Suppressor macrophage treated with lipopolysaccharide for 4 hours (primary cell): ENCODE data around the gene ITGA11.
A peak's percentile ranks its signal among the peaks of the same experiment; 100 is the strongest.

Experiments used
- DNase-seq: peaks from one replicate; pipeline ENCODE4 v3.0.0-alpha.2; 2020

ITGA11 gene

DNA sequence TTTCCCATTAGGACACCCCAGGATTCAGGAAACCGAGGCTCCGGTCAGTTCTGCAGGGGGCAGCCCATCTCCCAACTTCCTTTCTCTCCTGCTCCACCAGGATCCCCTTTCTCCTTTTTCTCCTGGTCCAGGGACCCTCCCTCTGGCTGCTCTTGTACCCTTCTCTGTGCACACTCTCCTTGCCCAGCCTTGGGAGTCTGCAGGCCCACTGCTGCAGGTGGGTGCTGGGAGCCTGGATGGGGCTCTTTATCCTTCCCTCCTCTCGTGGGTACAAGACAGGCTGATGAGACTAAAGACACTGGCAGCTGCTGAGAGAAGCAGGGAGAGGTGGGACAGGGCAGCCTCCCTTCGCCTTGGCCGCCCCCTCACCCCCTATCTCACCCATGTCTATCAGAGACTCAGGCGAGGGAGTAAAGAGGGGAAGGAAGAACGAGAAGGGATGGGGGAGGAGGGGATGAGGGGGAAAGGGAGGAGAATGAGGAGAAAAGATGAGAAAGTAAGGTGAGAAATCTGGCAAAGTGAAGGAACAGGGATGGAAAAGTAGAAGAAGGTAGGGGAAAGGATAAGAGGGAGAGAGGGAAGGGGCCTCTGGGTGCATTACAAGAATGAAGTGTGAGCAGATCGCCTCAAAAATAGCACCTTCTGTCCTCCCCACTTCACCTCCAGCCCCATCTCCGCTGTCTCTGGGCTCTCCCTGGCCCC lies 45.2 kb downstream of the ITGA11 start:
- DNase-seq = no peak

DNA sequence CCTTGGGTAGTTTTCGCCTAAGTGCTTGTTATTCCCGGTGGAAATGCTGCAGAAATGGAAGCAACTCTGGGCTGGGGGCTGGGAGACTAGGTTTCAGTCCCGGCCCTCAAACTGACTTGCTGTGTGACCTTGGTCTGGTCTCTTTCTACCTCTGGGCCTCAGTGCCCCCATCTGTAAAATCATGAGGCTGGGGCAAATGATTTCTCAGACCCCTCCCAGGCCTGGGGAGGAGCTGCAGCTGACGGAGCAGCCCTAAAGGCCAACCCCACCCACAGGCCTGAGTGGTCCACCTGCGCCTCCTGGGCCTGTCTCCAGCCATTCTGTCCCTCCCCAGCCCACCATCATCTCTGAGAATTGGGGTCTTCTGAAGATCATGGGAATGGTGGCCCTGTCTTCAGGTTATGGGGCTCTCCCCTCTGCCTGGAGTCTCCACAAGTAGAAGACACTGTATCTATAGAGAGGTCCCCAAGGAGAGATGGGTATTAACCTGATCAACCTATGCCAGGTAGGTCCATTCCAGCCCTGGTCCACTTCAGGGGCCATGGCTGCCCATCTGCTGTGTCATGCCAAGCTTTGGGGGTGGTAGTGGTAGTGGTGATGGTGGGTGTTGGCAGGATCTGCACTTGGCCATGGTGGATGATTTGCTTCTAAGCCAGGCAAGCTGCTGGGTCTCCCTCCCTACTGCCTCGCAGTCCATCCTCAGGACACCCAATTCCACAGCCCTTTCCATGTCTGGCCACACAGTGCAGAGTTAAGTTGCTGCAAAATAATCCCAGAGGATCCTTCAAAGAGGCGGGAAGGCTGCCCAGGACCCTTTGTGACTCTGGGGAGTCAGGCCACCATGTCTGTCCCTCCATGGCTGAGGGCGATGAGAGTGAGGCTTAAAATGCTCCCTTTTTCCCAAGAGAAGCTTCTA lies 46.0 kb downstream of the ITGA11 start:
- DNase-seq = no peak

DNA sequence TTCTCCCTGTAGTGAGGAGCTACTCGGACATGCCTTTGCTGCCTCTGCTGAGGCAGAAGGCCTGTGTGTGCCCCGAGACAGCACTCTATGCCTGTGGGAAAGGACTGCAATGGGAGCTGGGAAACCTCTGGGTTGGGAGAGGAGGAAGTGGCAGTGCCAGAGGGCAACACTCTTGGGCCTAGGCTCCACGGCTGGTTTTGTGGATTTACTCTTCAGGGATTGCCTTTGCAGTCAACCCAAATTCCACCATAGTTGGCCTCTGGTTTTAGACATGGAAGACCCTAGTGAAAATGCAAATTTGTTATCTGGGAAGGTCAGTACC lies 46.8 kb downstream of the ITGA11 start:
- DNase-seq = no peak

DNA sequence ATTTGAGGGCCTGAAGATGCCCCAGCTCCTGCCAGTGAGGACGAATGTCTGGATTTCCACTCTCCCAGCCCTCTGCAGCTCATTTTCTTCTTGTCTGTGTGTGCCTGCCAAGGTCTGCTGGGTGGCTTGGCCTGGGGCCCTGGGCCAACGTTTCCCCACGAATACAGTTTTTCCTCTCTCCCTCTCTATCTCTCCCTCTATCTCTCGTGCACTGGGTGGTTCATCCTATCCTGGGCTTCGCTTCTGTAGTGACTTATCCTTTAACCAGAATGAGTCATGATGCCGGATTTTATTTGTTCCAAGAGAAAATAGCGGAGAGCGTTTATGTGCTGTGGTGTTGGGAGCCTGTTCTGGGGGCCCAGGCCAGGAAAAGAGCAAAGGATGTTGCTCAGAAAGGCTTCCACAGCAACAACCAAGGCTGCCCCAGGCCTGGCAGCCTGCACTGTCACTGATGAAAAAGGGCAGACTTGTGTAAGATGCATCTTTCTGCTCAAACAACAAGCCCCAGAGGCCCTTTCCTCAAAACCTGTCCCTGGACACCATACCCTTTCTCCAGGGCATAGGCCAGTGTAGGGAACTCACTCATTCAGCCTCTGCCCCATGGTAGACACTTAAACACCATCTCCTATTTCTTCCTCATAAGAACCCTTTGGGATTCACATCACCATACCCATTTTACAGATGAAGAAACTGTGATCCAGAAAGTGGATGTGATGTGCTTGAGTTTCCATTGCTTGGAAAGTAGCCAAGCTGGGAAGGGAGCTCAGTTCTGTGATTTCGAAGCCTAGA lies 47.3 kb downstream of the ITGA11 start:
- DNase-seq = no peak

DNA sequence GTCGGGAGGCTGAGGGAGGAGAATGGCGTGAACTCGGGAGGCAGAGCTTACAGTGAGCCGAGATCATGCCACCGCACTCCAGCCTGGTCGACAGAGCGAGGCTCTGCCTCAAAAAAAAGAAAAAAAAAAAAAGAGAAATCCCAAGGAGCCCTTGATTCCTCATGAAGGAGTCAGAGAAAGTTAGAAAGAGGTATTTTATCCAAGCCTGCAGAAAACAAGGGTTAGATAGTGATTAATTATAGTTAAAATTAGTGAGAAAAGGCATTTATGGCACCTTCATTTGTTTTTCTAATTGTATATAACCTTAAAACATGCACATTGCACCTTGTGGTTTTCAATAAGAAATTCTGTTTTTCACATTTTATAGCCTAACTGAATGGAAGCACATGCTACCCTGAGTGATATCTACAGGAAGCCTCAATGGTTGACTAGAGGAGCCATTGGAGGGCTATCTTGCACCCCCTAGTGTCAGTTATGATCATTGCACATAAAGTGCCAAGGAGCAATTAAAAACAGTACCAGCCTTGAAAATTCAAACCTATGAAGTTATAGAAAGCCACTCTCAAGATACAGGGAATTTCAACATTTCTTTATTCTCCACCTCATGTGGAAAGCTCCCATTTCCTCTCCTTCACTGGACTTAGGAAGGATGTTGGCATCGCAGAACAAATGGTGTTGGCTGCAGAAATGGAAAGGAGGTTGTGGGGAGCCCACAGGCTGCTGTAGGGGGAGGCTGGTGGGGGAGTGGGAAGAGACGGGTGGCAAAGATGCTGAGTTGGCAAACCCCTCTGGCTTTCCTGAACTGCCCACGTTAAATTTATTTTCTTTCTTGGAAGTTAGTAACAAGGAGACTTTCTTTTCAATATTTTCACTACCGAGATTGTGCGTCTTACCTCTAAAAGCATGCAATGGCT lies 48.5 kb downstream of the ITGA11 start:
- DNase-seq = peak; percentile 78

DNA sequence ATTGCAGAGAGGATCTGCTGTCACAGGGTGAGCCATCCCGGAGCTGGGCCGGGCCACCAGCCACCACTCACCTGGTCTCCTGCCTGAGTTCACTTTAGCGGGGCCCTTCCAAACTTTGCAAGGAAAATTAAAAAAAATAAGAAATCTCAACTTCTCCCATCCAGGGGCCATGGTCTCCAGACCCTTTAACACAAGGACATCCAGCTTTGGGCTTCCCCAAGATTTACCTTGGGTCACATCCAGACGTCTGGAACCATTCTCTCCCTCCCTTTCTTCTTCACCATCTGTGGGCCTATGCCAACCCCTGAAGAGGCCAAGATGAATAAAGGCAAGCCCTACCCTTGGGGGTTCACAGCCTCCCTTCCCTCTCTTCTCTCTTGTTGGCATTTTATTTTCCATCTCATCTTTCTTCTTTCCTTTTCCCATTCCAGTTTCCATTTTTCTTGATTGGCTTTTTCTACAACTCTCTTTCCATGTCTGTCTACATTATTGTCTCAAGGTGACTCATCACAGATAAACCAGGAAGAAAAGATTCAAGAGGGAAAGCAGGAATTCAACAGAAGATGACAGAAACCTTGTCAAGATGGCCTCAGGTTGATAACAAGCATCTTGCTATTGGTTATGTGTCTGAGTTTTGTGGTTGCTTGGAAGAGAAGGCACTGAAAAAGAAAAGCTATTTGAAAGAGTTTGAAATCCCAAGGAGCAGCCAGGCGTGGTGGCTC lies 49.5 kb downstream of the ITGA11 start:
- no peak for DNase-seq

DNA sequence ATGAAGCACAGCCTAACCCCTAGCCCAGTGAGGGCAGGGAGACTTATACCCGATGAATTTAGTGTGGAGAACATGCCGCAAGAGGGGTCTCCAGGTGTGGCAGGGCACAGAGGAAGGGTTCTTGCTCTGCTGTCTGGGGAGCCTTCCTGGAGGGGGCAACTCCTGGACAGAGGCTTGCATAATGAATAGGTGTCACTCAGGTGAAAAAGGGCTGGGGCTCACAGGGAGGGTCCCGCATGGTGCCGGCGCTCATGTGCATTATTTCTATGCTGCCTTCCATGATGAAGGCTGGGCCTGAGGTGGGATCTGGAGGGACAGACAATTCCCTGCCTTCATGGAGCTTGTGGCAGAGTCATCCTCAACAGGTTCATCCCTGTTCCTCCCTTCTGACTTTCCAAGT lies 51.5 kb downstream of the ITGA11 start:
- DNase-seq = no peak

DNA sequence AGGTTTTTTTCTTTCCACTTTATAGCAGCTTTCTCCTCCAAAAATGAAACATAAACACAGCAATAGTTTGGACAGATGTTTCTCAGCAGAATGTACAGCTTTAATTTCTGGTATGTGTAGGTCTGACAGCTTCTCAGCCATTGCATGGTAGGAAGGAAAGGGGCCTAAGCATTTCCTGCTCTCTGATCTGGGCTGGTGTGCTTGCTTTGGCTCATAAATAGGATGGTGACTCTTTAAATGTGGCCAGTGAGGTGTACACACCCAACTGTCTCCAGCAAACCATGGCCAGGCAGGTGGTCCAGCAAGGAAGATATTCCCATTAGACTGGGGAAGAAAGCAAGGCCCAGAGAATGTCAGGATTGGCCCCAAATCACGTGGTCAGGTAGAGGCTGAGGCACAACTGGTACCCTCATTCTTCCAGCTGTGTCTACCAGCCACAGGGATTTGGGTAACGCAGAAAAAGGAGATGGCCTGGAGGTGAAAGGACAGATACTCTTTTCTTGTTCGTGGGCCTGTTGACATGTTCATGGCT lies 52.1 kb downstream of the ITGA11 start:
- DNase-seq = no peak

DNA sequence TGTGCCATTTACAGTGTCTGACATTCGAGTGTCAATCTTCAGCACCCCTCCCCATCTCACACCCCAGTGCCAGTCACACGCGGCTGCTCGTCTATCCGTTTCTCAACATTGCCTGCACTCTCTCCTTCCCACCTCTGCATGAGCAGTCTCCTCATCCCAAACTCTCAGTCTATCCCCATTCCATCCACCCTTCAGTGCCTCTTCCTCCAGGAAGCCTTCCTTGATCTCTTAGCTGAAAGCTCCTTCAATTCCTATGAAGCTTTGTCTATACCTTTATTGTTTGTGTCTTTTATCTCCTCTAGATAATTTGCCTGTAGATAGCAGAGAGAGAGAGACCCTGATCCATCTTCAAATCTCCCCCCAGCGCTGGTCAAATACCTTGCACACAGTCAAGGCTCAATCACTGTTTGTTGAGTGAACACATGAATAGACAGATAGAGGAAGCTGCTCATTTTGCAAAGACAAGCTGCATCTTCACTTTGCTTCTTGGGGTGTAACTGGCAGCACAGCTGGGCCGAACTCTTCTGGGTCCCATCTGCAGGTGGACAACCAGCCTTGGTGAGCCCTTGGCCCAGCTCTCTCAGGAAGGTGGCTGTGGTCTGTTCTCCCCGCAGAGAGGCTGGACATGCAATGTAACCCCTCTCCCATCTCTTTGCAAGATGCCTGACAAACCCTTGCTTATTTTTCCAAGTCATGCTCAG lies 52.8 kb downstream of the ITGA11 start:
- no peak for DNase-seq

DNA sequence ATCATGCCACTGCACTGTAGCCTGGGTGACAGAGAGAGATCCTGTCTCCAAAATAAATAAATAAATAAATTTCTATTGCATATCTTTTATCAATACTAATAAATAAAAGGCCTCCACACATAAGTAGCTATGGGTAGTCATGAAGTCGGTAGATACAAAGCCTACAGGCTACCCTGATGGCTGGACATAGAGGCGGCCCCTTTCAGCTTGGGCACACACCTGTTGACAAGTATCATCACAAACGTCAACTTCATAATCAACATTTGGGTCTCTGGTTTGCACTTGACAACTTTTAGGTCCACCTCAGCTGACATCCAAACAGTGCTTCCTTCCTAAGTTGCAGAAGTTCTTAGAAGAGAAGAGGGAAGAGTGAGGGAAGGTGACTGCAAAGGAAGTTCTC lies 53.4 kb downstream of the ITGA11 start:
- DNase-seq = no peak

DNA sequence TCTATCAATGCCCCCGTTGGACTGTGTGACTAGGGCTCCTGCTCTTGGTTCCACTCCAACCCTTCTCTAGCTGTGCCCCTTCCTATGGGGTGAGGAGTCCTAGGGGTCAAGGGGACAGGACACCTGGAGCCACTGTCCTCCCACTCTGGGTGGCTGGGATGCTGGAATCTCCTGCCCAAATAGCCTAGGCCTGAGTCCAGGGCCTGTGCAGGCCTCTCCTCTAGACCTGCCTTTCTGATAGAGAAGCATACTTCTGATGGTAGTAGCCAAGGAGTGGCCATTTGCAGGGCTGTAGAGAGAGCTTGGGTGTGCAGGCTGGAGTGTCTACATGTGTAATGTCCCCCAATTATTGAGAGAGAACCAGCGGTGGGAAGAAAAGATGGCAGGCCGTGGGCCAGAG lies 54.2 kb downstream of the ITGA11 start:
- no peak for DNase-seq

DNA sequence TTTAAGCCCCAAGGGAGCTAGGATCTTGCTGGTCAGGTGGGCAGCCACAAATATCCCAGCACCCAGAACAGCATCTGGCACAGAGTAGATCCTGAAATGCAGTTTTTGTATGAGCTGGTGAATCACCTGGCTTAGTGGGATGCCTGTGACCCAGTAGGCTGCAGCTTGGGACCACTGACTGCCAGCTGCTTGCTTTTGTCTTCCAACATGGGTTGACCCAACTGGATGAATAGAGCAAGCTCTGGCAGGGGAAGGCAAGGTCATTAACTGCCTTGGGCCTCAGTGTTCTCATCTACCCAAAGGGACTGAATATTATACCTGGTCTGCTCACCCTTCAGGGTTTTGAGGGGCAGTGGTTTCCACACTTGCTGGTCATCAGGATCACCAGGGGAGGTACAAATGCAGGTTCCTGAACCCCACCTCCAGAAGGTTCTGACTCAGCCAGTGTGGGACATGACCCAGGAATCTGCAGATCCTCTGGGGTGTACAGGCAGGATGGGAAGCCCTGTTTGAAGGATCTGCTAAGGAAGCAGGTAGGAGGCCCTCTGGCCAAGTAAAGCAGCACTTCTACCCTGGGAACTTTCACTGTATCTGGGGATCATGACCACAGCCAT lies 55.4 kb downstream of the ITGA11 start:
- DNase-seq = no peak

DNA sequence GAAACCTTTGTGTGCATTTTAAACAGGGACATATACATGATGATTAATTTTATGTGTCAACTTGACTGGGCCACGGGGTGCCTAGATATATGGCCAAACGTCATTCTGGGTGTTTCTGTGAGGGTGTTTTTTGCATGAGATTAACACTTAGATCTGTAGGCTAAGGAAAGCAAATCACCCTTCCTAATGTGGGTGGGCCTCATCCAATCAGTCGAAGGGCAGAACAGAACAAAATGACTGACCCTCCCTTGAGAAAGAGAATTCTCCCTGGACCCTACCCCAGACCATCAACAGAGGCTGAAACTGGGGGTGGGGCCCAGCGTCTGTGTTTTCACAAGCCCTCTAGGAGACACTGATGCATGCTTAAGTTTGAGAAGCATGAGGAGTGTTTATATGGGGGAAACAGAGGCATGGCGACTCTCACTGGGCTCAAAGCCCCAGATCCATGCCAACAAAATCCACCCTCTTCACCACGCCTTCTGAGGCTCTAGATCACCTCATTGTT lies 56.2 kb downstream of the ITGA11 start:
- no peak for DNase-seq

DNA sequence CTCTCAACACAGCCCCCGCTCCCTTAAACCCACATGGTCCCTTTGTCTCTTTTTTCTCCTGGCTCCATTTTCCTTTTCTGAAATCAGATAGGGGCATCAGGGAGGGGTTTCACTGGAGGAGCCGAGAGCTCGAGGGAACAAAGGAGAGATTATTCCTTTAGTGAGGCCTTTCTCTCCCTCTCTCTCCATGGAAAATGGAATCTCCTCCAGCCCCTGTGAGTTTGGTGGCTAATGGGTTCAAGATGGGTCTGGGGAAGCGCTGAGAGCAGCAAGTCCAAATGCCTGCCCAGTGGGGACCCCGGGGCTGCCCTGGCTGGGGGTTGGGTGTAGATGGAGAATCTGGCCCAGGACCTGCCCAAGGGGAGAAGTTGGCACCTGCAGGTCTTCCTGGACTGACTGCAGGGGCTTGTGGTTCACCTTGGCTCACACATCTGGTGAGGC lies 56.8 kb downstream of the ITGA11 start:
- no peak for DNase-seq

DNA sequence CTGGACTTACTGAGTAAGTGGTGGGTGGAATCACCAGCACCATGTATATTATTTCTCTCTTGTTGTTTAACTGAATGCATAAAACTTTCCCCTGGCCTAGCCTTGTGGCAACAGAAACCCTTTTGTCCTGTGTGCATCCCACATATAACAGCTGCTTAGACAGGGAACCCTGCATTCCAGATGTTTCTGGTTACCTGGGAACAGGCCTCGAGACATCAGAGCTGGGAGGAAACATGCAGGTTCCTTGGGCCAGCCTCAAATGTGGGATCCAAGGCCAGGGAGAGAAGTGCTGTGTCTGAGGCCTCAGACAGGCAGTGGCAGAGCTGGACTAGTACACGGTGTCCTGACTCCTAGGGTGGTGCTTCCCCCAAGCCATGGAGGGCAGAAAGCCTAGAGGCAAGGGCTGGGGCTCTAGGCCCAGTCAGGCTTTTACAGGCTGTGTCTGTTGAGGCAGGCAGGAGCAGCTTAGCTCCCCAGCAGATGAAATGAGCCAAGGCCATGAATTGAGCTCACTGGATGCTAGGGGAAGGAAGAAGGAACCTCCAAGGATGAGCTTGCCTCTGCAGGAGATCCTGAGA lies 57.7 kb downstream of the ITGA11 start:
- DNase-seq = no peak

DNA sequence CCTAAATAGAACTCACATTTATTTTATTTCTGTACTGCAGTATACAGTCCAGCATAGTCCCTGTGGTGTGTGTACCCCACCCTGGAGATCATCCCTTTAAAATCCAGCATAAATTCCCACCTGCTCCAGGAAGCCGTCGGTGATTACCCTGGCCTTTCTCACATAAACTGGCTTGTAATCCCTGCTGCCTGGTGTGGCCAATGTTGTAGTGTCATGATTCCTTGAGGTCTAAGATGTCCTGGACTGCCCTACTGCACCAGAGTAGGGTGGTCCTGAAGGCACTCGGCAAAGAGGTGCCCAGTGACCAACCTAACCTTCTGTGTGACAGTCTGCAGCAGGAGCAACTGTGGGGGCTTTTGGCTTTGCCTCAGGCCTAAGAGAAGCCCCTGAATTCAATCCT lies 58.9 kb downstream of the ITGA11 start:
- DNase-seq = no peak

DNA sequence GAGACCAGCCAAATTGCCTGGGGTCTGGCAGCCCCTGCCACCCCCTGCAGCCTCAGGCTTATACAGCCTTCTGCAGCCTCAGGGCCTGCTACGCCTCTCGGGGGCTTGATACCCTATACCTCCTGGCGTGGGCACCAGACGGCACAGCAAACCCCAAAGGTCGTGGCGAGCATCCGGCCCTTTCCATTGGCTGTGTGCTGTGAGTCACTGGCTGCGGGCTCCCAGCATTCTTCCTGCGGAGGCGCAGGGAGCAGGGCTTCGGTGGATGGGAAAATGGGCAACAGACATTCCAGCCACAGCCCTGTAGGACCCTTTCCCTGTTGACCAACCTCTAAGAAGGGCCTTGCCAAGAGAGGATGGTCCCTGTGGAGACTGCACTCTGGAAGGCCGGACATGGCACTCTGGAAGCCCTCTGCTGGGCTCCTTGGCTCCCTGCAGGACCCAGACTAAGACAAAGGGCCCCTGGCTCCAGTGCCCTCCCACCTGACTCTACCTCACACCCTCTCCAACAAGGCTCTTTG lies 59.6 kb downstream of the ITGA11 start:
- peak; percentile 44 for DNase-seq

DNA sequence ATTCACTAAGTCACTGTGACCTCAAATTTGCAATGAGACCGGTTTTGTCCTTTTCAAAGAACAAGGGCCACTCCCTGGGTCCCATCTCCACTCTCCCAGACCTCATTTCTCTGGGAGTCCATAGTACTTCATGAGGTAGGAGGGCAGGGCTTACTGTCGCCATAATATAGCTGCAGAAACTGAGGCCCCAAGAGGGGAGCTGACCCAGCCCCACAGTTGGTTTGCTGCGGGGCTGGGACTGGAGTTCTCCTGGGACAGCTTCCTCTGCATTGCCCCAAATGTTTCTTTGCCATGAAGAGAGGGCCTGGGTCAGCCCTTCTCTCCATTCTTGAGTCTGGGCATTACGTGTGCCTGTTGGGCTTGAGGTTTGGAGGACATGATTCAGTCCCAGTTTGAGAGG lies 60.1 kb downstream of the ITGA11 start:
- DNase-seq = no peak

DNA sequence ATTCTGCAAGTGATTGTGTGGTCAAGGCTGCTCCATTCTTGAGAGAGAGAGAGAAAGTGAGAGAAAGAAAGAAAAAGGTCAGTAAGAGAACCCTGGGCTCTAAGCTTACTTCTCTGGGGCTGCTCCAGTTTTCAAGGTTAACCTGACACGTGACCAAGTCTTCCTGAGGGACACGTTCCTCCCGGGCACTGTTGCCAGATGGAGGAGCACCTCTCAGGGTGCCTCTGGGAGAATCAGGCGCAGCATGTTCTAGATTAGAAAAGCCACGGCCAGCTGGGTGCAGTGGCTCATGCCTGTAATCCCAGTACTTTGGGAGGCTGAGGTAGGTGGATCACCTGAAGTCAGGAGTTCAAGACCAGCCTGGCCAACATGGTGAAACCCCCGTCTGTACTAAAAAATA lies 60.8 kb downstream of the ITGA11 start:
- no peak for DNase-seq

DNA sequence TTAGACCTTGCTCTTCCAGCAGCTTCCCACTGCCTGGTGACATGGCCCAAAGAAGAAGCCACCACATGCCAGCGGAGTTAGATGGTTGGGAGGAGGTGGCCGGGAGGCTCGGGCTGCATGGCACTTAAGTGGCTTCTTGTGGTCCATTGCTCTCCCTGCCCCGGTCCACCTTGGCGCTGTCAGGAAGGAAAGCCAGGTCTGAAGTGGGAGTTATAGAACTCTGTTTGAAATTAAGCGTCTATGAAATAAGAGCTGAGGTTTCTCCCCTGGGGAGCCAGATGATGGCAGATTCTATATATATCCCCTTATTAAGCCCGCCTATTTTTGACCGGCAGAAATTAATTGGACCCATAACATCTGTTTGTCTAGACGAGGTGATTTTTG lies 61.2 kb downstream of the ITGA11 start:
- no peak for DNase-seq
